ENCODE data around the gene CADPS.

Gene CADPS

DNA sequence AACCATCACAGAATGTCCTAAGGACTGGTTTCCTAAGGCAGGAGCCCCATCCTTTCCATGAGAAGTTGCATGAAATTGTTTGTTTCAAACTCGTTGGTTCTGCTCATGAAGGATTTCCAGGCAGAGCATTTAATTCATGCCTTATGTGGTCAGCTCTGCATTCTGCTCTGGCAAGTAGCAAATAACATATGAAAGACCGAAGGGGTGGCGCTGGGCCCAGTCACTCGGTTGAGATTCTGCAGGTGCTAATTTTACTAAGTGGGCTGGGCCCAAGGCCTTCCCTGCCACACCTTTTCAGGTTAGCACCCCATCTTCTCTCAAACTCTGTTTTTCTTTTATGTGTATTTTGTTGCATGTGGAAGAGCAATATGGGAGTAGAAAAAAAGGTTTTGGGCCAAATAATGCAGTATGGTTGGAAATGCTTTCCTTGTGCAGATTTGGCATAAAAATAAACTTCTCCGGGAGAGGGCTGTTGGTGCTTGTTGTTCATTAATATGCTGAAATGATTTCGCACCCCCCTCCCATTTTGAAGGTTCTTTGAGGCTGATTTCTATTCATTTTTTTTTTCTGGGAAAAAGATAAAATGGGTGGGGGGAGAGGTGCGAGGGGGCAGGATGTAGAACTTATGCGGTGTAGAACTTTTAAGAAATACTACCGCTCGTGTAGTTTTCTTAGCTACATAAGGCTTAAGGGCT lies 318.9 kb downstream of the CADPS start:
- no peak for DNase-seq (ENCODE audit: low spot score)

DNA sequence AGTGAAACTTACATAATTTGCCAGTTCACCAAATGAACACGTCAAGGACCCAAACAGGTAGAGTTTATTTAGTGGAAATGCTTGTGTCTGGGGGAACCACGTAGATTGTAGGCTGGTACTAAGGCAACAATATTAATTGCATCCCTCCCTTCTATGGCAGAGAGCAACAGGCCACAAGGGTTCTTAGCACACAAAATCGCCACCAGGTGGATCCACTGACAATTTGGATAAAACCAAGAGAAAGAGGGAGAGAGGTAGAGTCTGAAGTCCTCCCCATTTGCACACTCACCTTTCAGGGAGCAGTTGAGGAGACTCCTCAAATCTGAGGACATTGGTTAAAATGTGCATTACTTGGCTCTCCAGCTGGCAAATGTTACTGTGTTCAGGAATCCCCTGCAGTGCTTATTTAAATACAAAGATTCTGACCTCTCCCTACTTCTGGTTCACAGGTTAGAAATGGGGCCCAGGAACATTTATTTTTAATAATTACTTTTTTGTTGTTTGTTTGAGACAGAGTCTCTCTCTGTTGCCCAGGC lies 320.9 kb downstream of the CADPS start:
- DNase-seq (ENCODE audit: low spot score): peak; percentile 21

- no peak for DNase-seq (ENCODE audit: low spot score)
Measured at GRCh38 chr3:62553811-62554210, 321.4 kb downstream of the CADPS start.

- no peak for DNase-seq (ENCODE audit: low spot score)
Measured at GRCh38 chr3:62551556-62551955, 323.7 kb downstream of the CADPS start.

- DNase-seq (ENCODE audit: low spot score): no peak
Measured at GRCh38 chr3:62550439-62550838, 324.8 kb downstream of the CADPS start.

GRCh38 chr3:62548528-62549205 lies 326.5 kb downstream of the CADPS start:
- DNase-seq (ENCODE audit: low spot score): no peak

GRCh38 chr3:62546266-62546665 lies 328.9 kb downstream of the CADPS start:
- no peak for DNase-seq (ENCODE audit: low spot score)

DNA sequence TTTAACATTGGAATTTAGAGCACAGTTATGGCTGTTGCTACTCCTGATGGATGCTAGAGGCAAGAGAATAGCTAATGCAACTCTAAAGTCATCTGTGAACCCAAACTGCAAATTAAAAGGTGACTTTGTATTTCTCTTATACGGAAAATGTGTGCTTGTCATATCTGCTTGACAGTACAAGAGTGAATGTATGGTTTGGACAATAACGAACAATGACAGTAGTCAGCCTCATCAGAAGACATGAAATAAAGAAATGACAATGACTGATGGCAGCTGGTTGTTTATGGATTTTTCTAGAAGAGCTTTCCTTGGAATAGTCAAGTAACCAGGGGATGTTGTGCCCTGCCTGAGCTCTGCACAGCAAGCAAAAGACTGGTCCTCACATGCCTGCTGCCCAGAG lies 333.0 kb downstream of the CADPS start:
- no peak for DNase-seq (ENCODE audit: low spot score)

DNA sequence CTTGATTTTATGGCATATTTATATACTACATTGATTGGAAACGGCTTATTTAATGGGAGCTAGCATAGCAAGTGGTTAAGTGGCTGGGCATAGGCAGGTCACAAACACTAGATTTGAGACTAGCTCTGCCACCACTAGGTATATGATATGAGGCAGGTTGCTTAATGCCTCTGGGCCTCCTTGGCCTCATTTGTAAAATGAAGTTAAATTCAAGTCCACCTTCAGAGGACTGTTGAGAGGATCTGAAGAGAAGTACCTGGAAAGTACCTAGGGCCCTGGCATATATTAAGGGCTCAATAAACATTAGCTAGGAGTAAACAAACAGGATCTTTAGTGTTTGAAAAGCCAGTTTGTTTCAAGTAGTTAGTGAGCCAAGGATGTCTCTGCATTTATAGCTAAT lies 335.5 kb downstream of the CADPS start:
- no peak for DNase-seq (ENCODE audit: low spot score)

- DNase-seq (ENCODE audit: low spot score): no peak
Measured at GRCh38 chr3:62538691-62539356, 336.4 kb downstream of the CADPS start.

- DNase-seq (ENCODE audit: low spot score): no peak
Measured at GRCh38 chr3:62534326-62534725, 340.9 kb downstream of the CADPS start.

- DNase-seq (ENCODE audit: low spot score): no peak
Measured at GRCh38 chr3:62532796-62533195, 342.4 kb downstream of the CADPS start.

- no peak for DNase-seq (ENCODE audit: low spot score)
Measured at GRCh38 chr3:62531981-62532380, 343.2 kb downstream of the CADPS start.

GRCh38 chr3:62531493-62531892 lies 343.7 kb downstream of the CADPS start:
- DNase-seq (ENCODE audit: low spot score): no peak

- DNase-seq (ENCODE audit: low spot score): peak; percentile 0
Measured at GRCh38 chr3:62529230-62529629, 346.0 kb downstream of the CADPS start.

GRCh38 chr3:62527474-62527873 lies 347.7 kb downstream of the CADPS start:
- DNase-seq (ENCODE audit: low spot score): no peak

DNA sequence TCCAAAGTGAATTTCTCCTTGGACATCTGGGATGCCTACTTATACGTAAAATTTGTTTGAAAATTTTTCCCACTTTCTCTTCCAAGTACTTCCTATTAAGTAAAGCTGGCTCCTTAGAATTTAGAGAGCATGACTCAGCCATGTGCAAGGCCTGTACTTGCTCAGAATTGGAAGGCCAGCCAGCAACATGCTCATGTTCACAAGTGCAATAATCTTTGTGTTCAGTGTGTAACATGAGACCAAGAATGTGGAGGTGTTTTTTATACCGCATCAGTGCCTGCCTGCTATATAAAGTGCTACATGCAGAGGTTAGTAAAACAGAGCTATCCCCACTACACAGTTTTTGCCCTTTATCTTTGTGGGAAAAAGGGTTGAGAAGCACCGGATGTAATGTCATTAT lies 349.9 kb downstream of the CADPS start:
- no peak for DNase-seq (ENCODE audit: low spot score)

DNA sequence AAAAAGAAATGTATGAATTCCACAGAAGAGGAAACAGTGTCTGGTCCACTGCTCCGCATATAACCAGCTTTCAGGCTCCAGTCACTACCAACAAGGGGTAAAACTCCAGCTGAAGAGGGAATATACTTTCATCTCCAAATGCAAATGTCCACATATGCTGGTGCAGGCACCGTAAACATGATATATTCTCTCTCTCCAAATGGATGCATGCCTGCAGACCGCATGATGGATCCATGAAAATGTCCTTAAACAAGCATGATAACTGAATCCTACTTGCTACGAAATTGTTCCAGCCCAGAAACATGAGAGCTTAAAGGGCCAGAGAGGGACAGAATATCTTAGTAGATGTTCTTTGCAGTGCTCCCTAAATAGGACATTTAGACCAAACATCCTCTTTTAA lies 351.5 kb downstream of the CADPS start:
- DNase-seq (ENCODE audit: low spot score): no peak

DNA sequence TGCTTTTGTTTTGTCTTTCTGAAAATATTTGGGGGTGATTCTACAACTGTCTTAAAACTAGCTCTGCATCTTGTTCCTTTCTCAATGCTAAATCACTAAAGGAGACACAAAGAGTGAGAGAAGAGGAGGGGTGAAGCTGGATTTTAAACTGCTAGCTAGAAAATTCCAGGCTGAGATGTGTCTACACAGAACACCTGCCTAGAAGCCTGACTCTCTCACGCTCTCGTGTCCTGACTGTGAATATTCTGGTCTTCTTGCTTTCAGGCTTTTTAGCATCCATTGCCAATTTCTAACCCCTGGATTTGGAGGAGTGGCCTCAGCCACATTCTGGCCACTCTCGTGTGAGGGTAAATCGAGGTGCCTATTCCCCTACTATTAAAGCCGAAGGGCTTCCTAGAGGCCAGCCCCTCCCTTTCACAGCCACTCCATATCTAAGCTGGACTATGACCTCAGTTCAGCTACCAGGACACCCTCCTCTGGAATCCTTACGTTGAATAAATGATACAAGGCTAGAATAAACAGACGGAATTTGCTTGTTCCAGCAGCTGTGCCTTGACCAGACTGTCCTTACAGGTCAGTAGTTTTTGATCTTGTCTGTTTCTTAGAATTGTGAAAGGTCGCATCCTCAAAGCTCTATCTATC lies 353.6 kb downstream of the CADPS start:
- no peak for DNase-seq (ENCODE audit: low spot score)

- no peak for DNase-seq (ENCODE audit: low spot score)
Measured at GRCh38 chr3:62503516-62503915, 371.7 kb downstream of the CADPS start.

GRCh38 chr3:62502315-62503300 lies 372.6 kb downstream of the CADPS start:
- DNase-seq (ENCODE audit: low spot score): peak; percentile 42

Measured in NAMALWA (cell line).